Nephron progenitor cell (in vitro differentiated cells): ENCODE measurements around the gene PPP1R3D.
"Not testable (repeated sequence)": the region's sequence is repeated elsewhere in the genome, so short reads cannot be mapped to it uniquely, and the experiment has no call there.

Experiments used
- DNase-seq: peaks from one replicate; pipeline ENCODE4 v3.0.0; 2021
- H3K27ac Mint-ChIP-seq: 2 replicates; pipeline ENCODE4 v1.8.0; 2021; ENCODE audit warnings: mild to moderate bottlenecking, moderate library complexity, mixed read lengths
- H3K27me3 Mint-ChIP-seq: 2 replicates; pipeline ENCODE4 v1.8.0; 2021; ENCODE audit warnings: mild to moderate bottlenecking, low read depth, mixed read lengths; ENCODE audit not compliant: poor library complexity
- H3K36me3 Mint-ChIP-seq: 2 replicates; pipeline ENCODE4 v1.8.0; 2021; ENCODE audit warnings: low read depth, mixed read lengths
- H3K4me1 Mint-ChIP-seq: 2 replicates; pipeline ENCODE4 v1.8.0; 2021; ENCODE audit warnings: mixed read lengths
- H3K4me3 Mint-ChIP-seq: 2 replicates; pipeline ENCODE4 v1.8.0; 2021; ENCODE audit warnings: mild to moderate bottlenecking, moderate library complexity, mixed read lengths
- H3K9me3 Mint-ChIP-seq: 2 replicates; pipeline ENCODE4 v1.8.0; 2021; ENCODE audit warnings: mild to moderate bottlenecking, moderate library complexity, mixed read lengths
- TF ChIP-seq, protein P1 (sequence below): fragments of 200-600 bp; sonication (generic); IDR thresholded peaks from 2 replicates; pipeline ENCODE4 v1.5.0; 2021; ENCODE audit warnings: antibody characterized with exemption

The PPP1R3D gene

DNA sequence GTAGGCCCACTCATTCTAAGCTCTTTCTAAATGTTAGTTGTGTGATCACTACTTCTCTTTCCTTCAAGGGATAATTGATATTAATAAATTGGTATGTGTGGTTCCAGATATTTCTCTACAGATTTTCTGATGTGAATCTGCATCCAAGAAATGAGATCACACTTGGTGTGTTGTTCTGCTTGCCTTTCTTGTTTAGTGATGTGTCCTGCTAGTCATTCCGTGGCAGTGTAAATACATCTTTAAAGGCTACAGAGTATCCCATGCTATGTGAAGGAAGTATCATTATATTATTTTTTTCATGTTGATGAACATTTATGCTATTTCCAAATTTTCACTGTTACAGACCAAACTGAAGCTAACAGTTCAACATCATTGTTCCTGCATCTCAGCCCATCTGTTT is 31.3 kb upstream of the PPP1R3D start:
- no peak for DNase-seq
- Mint-ChIP-seq H3K4me1 (peaks cover 12% of the 10 kb centered on the region), H3K27ac (no peak overlapping the region), H3K27me3 (peaks cover 11% of the 10 kb centered on the region), H3K9me3 (no peaks in the 10 kb centered on the region), H3K4me3 (no peak overlapping the region), H3K36me3 (no peaks in the 10 kb centered on the region)
- TF ChIP-seq, protein P1, sequence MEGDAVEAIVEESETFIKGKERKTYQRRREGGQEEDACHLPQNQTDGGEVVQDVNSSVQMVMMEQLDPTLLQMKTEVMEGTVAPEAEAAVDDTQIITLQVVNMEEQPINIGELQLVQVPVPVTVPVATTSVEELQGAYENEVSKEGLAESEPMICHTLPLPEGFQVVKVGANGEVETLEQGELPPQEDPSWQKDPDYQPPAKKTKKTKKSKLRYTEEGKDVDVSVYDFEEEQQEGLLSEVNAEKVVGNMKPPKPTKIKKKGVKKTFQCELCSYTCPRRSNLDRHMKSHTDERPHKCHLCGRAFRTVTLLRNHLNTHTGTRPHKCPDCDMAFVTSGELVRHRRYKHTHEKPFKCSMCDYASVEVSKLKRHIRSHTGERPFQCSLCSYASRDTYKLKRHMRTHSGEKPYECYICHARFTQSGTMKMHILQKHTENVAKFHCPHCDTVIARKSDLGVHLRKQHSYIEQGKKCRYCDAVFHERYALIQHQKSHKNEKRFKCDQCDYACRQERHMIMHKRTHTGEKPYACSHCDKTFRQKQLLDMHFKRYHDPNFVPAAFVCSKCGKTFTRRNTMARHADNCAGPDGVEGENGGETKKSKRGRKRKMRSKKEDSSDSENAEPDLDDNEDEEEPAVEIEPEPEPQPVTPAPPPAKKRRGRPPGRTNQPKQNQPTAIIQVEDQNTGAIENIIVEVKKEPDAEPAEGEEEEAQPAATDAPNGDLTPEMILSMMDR: no peak

DNA sequence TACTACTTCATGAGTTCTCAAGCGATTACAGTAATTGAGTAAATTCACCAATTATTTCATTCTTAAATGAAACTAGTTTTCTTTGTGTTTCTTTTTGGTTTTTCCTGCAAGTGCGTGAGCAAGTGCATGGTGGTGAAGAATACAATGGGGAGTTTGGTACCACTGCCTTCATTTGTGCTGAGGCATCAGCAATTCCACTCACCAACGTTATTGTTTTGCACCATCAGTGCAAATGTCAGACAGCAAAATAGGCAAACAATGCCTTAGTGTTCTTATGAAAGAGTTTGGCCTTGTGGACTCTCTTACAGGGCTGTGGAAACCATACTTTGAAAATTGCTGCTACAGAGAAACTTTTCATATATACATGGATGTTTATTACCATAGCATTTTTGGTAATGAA is 26.3 kb upstream of the PPP1R3D start:
- DNase-seq: no peak
- no peaks in the 10 kb centered on the region for H3K36me3 Mint-ChIP-seq
- H3K9me3 Mint-ChIP-seq: no peaks in the 10 kb centered on the region
- H3K27ac Mint-ChIP-seq: no peak overlapping the region
- H3K4me1 Mint-ChIP-seq: no peaks in the 10 kb centered on the region
- no peak overlapping the region for H3K4me3 Mint-ChIP-seq
- TF ChIP-seq, protein P1: no peak
- peaks cover 11% of the 10 kb centered on the region for H3K27me3 Mint-ChIP-seq

DNA sequence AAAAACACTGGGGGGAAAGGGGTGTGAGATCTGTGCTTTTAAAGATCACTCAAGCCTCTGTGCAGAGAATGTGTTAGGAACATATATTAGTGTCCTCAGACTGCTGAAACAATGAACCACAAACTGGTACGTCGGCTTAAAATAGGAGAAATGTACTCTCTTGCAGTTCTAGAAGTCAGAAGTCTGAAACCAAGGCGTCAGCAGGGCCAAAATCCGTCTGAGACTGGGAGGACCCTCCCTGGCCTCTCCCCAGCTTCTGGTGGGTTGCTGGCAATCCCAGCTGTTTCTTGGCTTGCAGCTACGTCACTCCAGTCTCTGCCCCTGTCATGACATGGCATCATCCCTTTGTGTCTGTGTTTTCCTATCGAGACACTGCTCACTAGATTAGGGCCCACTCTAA is 22.1 kb upstream of the PPP1R3D start:
- Mint-ChIP-seq H3K27ac (no peak overlapping the region), H3K4me1 (no peaks in the 10 kb centered on the region), H3K27me3 (peaks cover 17% of the 10 kb centered on the region), H3K9me3 (no peaks in the 10 kb centered on the region), H3K36me3 (no peaks in the 10 kb centered on the region), H3K4me3 (no peak overlapping the region)
- TF ChIP-seq, protein P1: no peak
- no peak for DNase-seq

DNA sequence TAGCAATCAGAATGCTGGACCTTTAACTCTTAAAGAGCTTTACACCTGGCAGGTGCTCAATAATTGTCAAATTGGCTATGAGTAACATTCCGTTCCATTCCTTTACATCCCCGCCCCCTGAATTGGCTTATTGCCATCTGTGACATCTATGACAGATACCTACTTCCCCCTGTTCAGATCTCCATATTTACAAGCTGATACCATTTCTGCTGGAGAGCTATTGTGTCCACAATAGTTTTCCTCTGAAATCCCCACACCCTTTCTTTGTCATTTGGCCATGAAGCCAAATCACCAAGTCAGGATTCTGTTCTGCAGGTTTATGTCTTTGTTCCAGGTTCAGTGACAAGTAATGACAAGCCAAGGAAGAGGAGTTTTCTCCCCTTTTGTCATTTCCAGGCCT is 21.3 kb upstream of the PPP1R3D start:
- TF ChIP-seq, protein P1: no peak
- H3K4me3 Mint-ChIP-seq: no peak overlapping the region
- H3K4me1 Mint-ChIP-seq: no peaks in the 10 kb centered on the region
- H3K27me3 Mint-ChIP-seq: peaks cover 14% of the 10 kb centered on the region
- no peaks in the 10 kb centered on the region for H3K9me3 Mint-ChIP-seq
- no peaks in the 10 kb centered on the region for H3K36me3 Mint-ChIP-seq
- no peak for DNase-seq
- H3K27ac Mint-ChIP-seq: no peak overlapping the region

DNA sequence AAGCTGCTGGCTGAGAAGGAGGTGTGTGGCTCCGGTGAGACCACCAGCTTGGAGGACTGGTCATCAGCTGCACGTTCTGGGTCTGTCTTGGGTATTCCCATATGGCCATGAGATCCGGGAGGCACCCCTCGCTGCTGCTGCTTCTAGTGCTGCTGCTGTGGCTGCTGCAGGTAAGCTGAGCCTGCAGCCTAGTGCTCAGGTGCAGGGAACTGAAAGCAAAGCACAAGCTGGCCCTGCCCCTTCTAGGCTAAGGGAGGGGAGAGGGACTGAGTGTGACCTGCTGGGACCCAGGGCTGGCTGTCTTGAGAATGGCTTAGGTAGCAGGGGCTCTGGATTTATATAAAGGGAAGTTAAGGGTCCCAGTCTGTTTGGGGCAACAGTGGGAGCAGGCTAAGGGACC is 18.5 kb upstream of the PPP1R3D start:
- H3K27me3 Mint-ChIP-seq: peaks cover 15% of the 10 kb centered on the region
- no peaks in the 10 kb centered on the region for H3K4me1 Mint-ChIP-seq
- TF ChIP-seq, protein P1: no peak
- no peak overlapping the region for H3K27ac Mint-ChIP-seq
- H3K9me3 Mint-ChIP-seq: no peaks in the 10 kb centered on the region
- H3K4me3 Mint-ChIP-seq: no peak overlapping the region
- H3K36me3 Mint-ChIP-seq: no peaks in the 10 kb centered on the region
- DNase-seq: no peak

DNA sequence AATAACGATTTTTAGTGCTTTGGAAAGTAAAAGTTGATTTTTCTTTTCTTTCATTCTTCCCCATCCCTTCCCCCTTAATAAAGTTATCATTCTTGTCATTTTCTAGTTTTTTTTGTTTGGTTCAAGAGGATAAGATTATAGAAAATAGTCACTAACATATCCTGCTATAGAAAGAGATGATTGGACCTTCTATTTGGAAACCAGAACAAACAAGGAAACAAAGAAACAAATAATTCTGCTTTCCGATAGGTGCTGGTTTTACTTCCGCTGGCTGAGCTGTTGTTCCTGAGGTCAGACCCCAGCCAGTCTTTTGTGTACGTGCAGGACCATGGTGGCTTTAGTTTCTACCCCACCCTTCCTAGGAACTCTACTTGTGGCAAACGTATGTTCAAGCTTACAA is 18.0 kb upstream of the PPP1R3D start, which contains the start of gene CDH26:
Gene CDH26, plus strand, starts transcription at position 301 of the 400 bp plus-strand sequence. CDS start 304 bp downstream, outside the sequence.
- H3K4me3 Mint-ChIP-seq: no peak within 1 kb of the TSS
- TF ChIP-seq, protein P1: no peak
- no peak for DNase-seq
- H3K4me1 Mint-ChIP-seq: no peaks in the 10 kb centered on the region
- H3K27ac Mint-ChIP-seq: no peak within 1 kb of the TSS
- H3K9me3 Mint-ChIP-seq: no peaks in the 10 kb centered on the region
- peaks cover 18% of the 10 kb centered on the region for H3K27me3 Mint-ChIP-seq
- H3K36me3 Mint-ChIP-seq: no peaks in the 10 kb centered on the region

DNA sequence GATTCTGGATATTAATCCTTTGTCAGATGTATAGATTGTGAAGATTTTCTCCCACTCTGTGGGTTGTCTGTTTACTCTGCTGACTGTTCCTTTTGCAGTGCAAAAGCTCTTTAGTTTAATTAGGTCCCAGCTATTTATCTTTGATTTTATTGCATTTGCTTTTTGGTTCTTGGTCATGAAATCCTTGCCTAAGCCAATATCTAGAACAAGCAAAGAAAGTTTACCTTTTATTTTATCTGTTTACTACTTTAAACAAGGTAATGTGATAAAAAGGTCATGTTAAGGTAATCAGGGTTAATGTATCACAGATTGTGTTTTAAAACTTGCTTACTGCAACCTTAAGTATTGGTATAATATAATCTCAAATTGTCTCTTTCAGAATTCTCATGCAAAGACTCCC is 17.5 kb upstream of the PPP1R3D start:
- not testable (repeated sequence) for H3K9me3 Mint-ChIP-seq, H3K4me1 Mint-ChIP-seq, DNase-seq, H3K4me3 Mint-ChIP-seq, H3K27ac Mint-ChIP-seq, H3K36me3 Mint-ChIP-seq
- H3K27me3 Mint-ChIP-seq: peaks cover 18% of the 10 kb centered on the region
